Trophoblast cell (in vitro differentiated cells and primary cell): ENCODE measurements around the gene PDE11A.

Experiments
- DNase-seq, 2 donors: peaks; one replicate each; pipeline ENCODE4 v3.0.0-alpha.2; 2016
- H2AFZ ChIP-seq: 2 replicates; pipeline ENCODE4 v1.6.1; 2013; ENCODE audit warnings: low read length, moderate library complexity, mild to moderate bottlenecking; ENCODE audit not compliant: insufficient read depth, poor library complexity
- H2AK5ac ChIP-seq: 2 replicates; pipeline ENCODE4 v1.6.1; 2013; ENCODE audit warnings: mild to moderate bottlenecking, low read length
- H2BK120ac ChIP-seq: 2 replicates; pipeline ENCODE4 v1.6.1; 2013; ENCODE audit warnings: low read length, mild to moderate bottlenecking, moderate library complexity; ENCODE audit not compliant: insufficient read depth, poor library complexity
- H2BK12ac ChIP-seq: 2 replicates; pipeline ENCODE4 v1.6.1; 2013; ENCODE audit warnings: mild to moderate bottlenecking, low read length, moderate library complexity
- H2BK5ac ChIP-seq: 2 replicates; pipeline ENCODE4 v1.6.1; 2013; ENCODE audit warnings: low read length, low read depth, moderate library complexity, mild to moderate bottlenecking; ENCODE audit not compliant: poor library complexity
- H3K14ac ChIP-seq: 2 replicates; pipeline ENCODE4 v1.6.1; 2013; ENCODE audit warnings: mild to moderate bottlenecking, low read length
- H3K18ac ChIP-seq: 2 replicates; pipeline ENCODE4 v1.6.1; 2013; ENCODE audit warnings: mild to moderate bottlenecking, low read length
- H3K23ac ChIP-seq: 2 replicates; pipeline ENCODE4 v1.6.1; 2013; ENCODE audit warnings: low read length
- H3K27ac ChIP-seq: 2 replicates; pipeline ENCODE4 v1.5.1; 2013; ENCODE audit warnings: low read depth, mild to moderate bottlenecking, inconsistent platforms, low read length, moderate library complexity
- H3K27me3 ChIP-seq: 2 replicates; pipeline ENCODE4 v1.6.1; 2013; ENCODE audit warnings: inconsistent platforms, mild to moderate bottlenecking, low read length, moderate library complexity; ENCODE audit not compliant: insufficient read depth
- H3K36me3 ChIP-seq, 2 experiments: 1 replicate in 1 of 2; 2 replicates in 1 of 2; pipeline ENCODE4 v1.6.1; 2013; ENCODE audit warnings: low read length in 2 of 2, mild to moderate bottlenecking in 2 of 2, moderate library complexity in 1 of 2; ENCODE audit not compliant: insufficient read depth in 2 of 2, control insufficient read depth in 1 of 2
- H3K4ac ChIP-seq: 2 replicates; pipeline ENCODE4 v1.6.1; 2013; ENCODE audit warnings: low read depth, mild to moderate bottlenecking, low read length, moderate library complexity
- H3K4me1 ChIP-seq, 2 experiments: 1 replicate in 1 of 2; 2 replicates in 1 of 2; pipeline ENCODE4 v1.6.1; 2013; ENCODE audit warnings: low read length in 2 of 2, mild to moderate bottlenecking in 2 of 2, moderate library complexity in 1 of 2; ENCODE audit not compliant: insufficient read depth in 2 of 2, control insufficient read depth in 1 of 2
- H3K4me2 ChIP-seq: 2 replicates; pipeline ENCODE4 v1.6.1; 2013; ENCODE audit warnings: inconsistent platforms, mild to moderate bottlenecking, low read length, moderate library complexity
- H3K4me3 ChIP-seq: 2 replicates; pipeline ENCODE4 v1.5.1; 2013; ENCODE audit warnings: mild to moderate bottlenecking, low read depth, low read length, inconsistent platforms
- H3K79me1 ChIP-seq: one replicate; pipeline ENCODE4 v1.6.1; 2013; ENCODE audit warnings: low read length
- H3K79me2 ChIP-seq: 2 replicates; pipeline ENCODE4 v1.6.1; 2013; ENCODE audit warnings: low read length, mild to moderate bottlenecking; ENCODE audit not compliant: control insufficient read depth, insufficient read depth, poor library complexity
- H3K9ac ChIP-seq: 2 replicates; pipeline ENCODE4 v1.6.1; 2013; ENCODE audit warnings: mild to moderate bottlenecking, low read length
- H3K9me3 ChIP-seq: 2 replicates; pipeline ENCODE4 v1.6.1; 2013; ENCODE audit warnings: low read depth, mild to moderate bottlenecking, control low read depth, inconsistent platforms, low read length; ENCODE audit not compliant: insufficient read depth
- H4K12ac ChIP-seq: 2 replicates; pipeline ENCODE4 v1.6.1; 2013; ENCODE audit warnings: low read depth, mild to moderate bottlenecking, low read length, moderate library complexity
- H4K8ac ChIP-seq: 2 replicates; pipeline ENCODE4 v1.6.1; 2013; ENCODE audit warnings: low read depth, mild to moderate bottlenecking, low read length, moderate library complexity
- H4K91ac ChIP-seq: one replicate; pipeline ENCODE4 v1.6.1; 2013; ENCODE audit warnings: low read depth, mild to moderate bottlenecking, low read length, moderate library complexity
- WGBS: extraction: QIAGEN DNeasy Blood & Tissue Kit; methylation state at CpG from one replicate; pipeline ENCODE4 v1.1.7; 2013; ENCODE audit warnings: missing lambda C conversion rate; ENCODE audit not compliant: insufficient read length, insufficient coverage; ENCODE audit errors: extremely low coverage; 5-methylcytosine and 5-hydroxymethylcytosine counted together

The PDE11A gene

DNA sequence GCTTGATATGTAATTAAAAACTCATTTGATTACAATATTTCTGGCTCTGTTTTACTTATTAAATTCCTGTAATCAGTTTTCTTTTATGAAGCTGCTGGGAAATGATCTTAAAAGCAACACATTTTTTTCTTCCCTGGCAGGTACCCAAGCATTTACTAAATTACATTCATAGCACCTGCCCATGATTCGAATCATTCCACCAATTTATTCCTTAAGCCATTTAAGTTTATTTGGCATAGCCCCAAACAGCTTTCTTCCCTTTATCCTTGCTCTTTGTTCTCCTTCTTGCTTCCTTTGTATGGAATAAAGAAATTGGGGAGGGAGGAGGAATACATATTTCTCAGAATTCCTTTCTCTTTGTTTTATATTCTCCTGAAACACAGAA lies 438.7 kb downstream of the PDE11A start:
- no peaks in the 10 kb centered on the region for H3K79me1 ChIP-seq
- no peak overlapping the region for H2BK120ac ChIP-seq
- H3K36me3 ChIP-seq = no peaks in the 10 kb centered on the region
- WGBS = no CpG with 5 or more reads among the region's 1 CpG
- no peak overlapping the region for H4K8ac ChIP-seq
- no peak overlapping the region for H2AFZ ChIP-seq
- H3K9ac ChIP-seq = no peak overlapping the region
- DNase-seq = no peak
- H2AK5ac ChIP-seq = no peak overlapping the region
- no peak overlapping the region for H4K12ac ChIP-seq
- no peak overlapping the region for H3K4me3 ChIP-seq
- H2BK12ac ChIP-seq = no peak overlapping the region
- no peak overlapping the region for H4K91ac ChIP-seq
- H3K79me2 ChIP-seq = no peaks in the 10 kb centered on the region
- H3K23ac ChIP-seq = no peak overlapping the region
- H3K27me3 ChIP-seq = no peaks in the 10 kb centered on the region
- no peak overlapping the region for H3K4ac ChIP-seq
- H3K9me3 ChIP-seq = no peaks in the 10 kb centered on the region
- no peak overlapping the region for H3K14ac ChIP-seq
- no peaks in the 10 kb centered on the region for H3K4me1 ChIP-seq
- H2BK5ac ChIP-seq = no peak overlapping the region
- no peak overlapping the region for H3K27ac ChIP-seq
- no peak overlapping the region for H3K18ac ChIP-seq
- H3K4me2 ChIP-seq = peak overlapping the region; percentile 43

DNA sequence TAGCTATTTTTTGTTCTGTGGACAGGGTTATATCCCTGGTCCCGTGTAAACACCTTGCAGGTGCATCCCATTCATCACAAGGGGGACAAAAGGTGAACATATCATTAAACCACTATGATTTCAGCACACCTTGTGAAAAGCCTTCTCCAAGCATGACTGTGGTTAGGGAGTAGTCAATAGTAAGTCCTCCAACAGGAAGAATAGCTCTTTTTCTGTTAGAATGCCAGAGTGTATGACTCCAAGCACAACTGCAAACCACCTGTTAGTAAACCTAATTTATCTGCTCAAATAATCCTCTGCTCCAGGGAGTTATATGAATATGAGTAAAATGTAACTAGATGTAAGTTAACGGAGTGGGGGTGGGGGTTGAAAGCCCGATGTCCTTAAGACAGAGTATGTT lies 439.5 kb downstream of the PDE11A start:
- Histone ChIP-seq H2BK120ac (no peak overlapping the region), H3K36me3 (no peaks in the 10 kb centered on the region), H3K18ac (no peak overlapping the region), H4K8ac (no peak overlapping the region), H4K12ac (no peak overlapping the region), H3K4ac (no peak overlapping the region), H2AFZ (no peak overlapping the region), H2AK5ac (no peak overlapping the region), H3K9me3 (no peaks in the 10 kb centered on the region), H3K4me3 (no peak overlapping the region), H2BK5ac (no peak overlapping the region), H3K79me2 (no peaks in the 10 kb centered on the region), H3K9ac (no peak overlapping the region), H3K27ac (no peak overlapping the region), H3K4me1 (no peaks in the 10 kb centered on the region), H3K4me2 (no peak overlapping the region), H3K79me1 (no peaks in the 10 kb centered on the region), H3K27me3 (no peaks in the 10 kb centered on the region), H2BK12ac (no peak overlapping the region), H4K91ac (no peak overlapping the region), H3K14ac (no peak overlapping the region), H3K23ac (no peak overlapping the region)
- no peak for DNase-seq
- no CpG with 5 or more reads among the region's 3 CpGs for WGBS

DNA sequence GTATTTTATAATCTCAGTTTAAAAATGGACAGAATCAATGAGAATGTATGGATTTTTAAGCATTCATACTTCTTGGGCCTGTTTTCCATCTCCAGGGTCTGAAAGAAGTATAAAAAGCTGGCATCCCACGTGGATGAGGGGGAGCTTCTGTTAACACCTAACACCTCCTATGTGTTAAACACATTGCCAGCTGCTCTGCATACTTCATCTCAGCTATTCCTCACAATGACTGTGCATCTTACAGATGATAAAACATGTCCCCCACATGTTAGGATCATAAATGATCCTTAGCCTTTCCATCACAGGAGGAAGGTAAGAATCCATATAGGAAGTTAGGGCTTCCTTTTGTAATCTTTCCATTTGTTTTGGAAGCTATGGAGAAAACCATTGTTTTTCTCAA lies 440.9 kb downstream of the PDE11A start:
- Histone ChIP-seq H3K9me3 (no peaks in the 10 kb centered on the region), H3K27ac (no peak overlapping the region), H3K4me2 (no peak overlapping the region), H3K18ac (no peak overlapping the region), H2AK5ac (no peak overlapping the region), H3K9ac (no peak overlapping the region), H3K4me1 (no peaks in the 10 kb centered on the region), H3K79me1 (no peaks in the 10 kb centered on the region), H3K14ac (no peak overlapping the region), H3K79me2 (no peaks in the 10 kb centered on the region), H3K27me3 (no peaks in the 10 kb centered on the region), H3K4ac (no peak overlapping the region), H2BK5ac (no peak overlapping the region), H2AFZ (no peak overlapping the region), H4K8ac (no peak overlapping the region), H2BK120ac (no peak overlapping the region), H2BK12ac (no peak overlapping the region), H3K36me3 (no peaks in the 10 kb centered on the region), H3K4me3 (no peak overlapping the region), H4K91ac (no peak overlapping the region), H4K12ac (no peak overlapping the region), H3K23ac (no peak overlapping the region)
- no peak for DNase-seq
- no CpG with 5 or more reads among the region's 1 CpG for WGBS

DNA sequence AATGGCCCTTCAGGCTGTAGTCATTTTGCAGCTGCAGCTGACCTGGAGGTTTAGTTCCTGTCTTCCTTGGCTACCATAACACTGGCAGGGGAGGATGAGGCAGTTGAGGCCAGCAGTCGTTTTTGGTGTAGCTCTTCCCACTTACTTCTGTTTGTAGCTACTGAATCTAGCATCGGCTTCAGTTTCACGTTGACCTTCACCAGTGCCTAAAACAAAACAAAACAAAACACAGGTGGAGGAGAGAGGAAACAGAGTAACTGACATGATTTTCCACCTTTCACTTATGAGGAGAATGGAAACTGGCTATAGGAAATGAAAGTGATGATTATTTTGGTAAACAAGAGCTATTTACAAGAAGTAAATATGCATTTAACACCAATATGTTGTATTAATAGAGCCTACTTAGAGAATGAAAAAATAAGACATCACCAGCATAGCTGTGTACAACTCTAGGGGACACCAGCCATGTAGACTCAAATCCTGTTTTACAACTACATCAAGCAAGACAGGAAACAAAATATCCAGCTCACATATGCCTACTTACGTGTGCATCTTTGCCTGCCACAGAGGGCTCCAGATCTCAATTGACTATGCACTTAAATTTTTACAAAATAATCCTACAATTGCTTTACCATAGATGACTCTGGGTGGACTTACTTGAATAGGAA lies 443.1 kb downstream of the PDE11A start:
- no CpG with 5 or more reads among the region's 4 CpGs for WGBS

More for the DNA sequence above, 443.1 kb downstream of the PDE11A start:
- Histone ChIP-seq H3K27me3 (no peaks in the 10 kb centered on the region), H2BK120ac (no peak overlapping the region), H3K4me3 (no peak overlapping the region), H3K79me1 (no peaks in the 10 kb centered on the region), H3K79me2 (no peaks in the 10 kb centered on the region), H4K12ac (no peak overlapping the region), H3K18ac (no peak overlapping the region), H3K23ac (no peak overlapping the region), H3K9ac (no peak overlapping the region), H3K14ac (no peak overlapping the region), H3K4ac (no peak overlapping the region), H3K4me2 (no peak overlapping the region), H2BK5ac (no peak overlapping the region), H4K8ac (no peak overlapping the region), H2BK12ac (no peak overlapping the region), H2AK5ac (no peak overlapping the region), H3K9me3 (no peaks in the 10 kb centered on the region), H3K4me1 (no peaks in the 10 kb centered on the region), H4K91ac (no peak overlapping the region), H3K27ac (no peak overlapping the region), H3K36me3 (no peaks in the 10 kb centered on the region), H2AFZ (no peak overlapping the region)
- DNase-seq = no peak
